ENCODE measurements around the gene ATR.
"Not testable (repeated sequence)": the region's sequence is repeated elsewhere in the genome, so short reads cannot be mapped to it uniquely, and the experiment has no call there.

ATR gene

GRCh38 chr3:142578329-142579223 lies at the start of gene ATR:
TSS of gene ATR (minus strand) at chr3:142578733. CDS start at chr3:142578704, 29 bp downstream.
- DNase-seq (ENCODE audit: low spot score) (peak; percentile 92), FAIRE-seq (no peak)

GRCh38 chr3:142626971-142627370 lies 48.4 kb upstream of the ATR start:
- FAIRE-seq (no peak), DNase-seq (ENCODE audit: low spot score) (no peak)

GRCh38 chr3:142625153-142625440 lies 46.6 kb upstream of the ATR start:
- FAIRE-seq (no peak), DNase-seq (ENCODE audit: low spot score) (no peak)

GRCh38 chr3:142624341-142625152 lies 46.0 kb upstream of the ATR start:
- DNase-seq (ENCODE audit: low spot score) (no peak), FAIRE-seq (no peak)

- no peak for FAIRE-seq
Observed at GRCh38 chr3:142623194-142623593, 44.7 kb upstream of the ATR start.

GRCh38 chr3:142622405-142622804 lies 43.9 kb upstream of the ATR start:
- FAIRE-seq (no peak), DNase-seq (ENCODE audit: low spot score) (no peak)

More at GRCh38 chr3:142623194-142623593, 44.7 kb upstream of the ATR start:
- DNase-seq (ENCODE audit: low spot score), result no peak

- no peak for FAIRE-seq
- DNase-seq (ENCODE audit: low spot score), result peak; percentile 20
Observed at GRCh38 chr3:142618917-142619461, 40.5 kb upstream of the ATR start.

GRCh38 chr3:142615171-142615570 lies 36.6 kb upstream of the ATR start:
- no peak for FAIRE-seq
- DNase-seq (ENCODE audit: low spot score), result no peak

GRCh38 chr3:142614059-142614626 lies 35.6 kb upstream of the ATR start:
- DNase-seq (ENCODE audit: low spot score) (no peak), FAIRE-seq (no peak)

- DNase-seq (ENCODE audit: low spot score), result no peak
- no peak for FAIRE-seq
Observed at GRCh38 chr3:142613491-142613890, 35.0 kb upstream of the ATR start.

GRCh38 chr3:142611206-142611605 lies 32.7 kb upstream of the ATR start:
- no peak for DNase-seq (ENCODE audit: low spot score)
- FAIRE-seq, result no peak

GRCh38 chr3:142609136-142609535 lies 30.6 kb upstream of the ATR start:
- no peak for FAIRE-seq

GRCh38 chr3:142608631-142609030 lies 30.1 kb upstream of the ATR start:
- DNase-seq (ENCODE audit: low spot score), result no peak
- FAIRE-seq, result no peak

More at GRCh38 chr3:142609136-142609535, 30.6 kb upstream of the ATR start:
- DNase-seq (ENCODE audit: low spot score), result no peak

GRCh38 chr3:142604940-142605339 lies 26.4 kb upstream of the ATR start:
- DNase-seq (ENCODE audit: low spot score) (no peak), FAIRE-seq (no peak)

GRCh38 chr3:142603386-142603705 lies 24.8 kb upstream of the ATR start:
- FAIRE-seq; DNase-seq (ENCODE audit: low spot score): not testable (repeated sequence)

GRCh38 chr3:142602619-142603385 lies 24.3 kb upstream of the ATR start:
- DNase-seq (ENCODE audit: low spot score) (no peak), FAIRE-seq (no peak)

- no peak for DNase-seq (ENCODE audit: low spot score)
- no peak for FAIRE-seq
Observed at GRCh38 chr3:142601713-142602112, 23.2 kb upstream of the ATR start.

- FAIRE-seq, result no peak
Observed at GRCh38 chr3:142597906-142598305, 19.4 kb upstream of the ATR start.

GRCh38 chr3:142596726-142597088 lies 18.2 kb upstream of the ATR start:
- DNase-seq (ENCODE audit: low spot score) (no peak), FAIRE-seq (no peak)

More at GRCh38 chr3:142597906-142598305, 19.4 kb upstream of the ATR start:
- no peak for DNase-seq (ENCODE audit: low spot score)

GRCh38 chr3:142595951-142596725 lies 17.6 kb upstream of the ATR start, which contains the start of gene PLS1:
TSS of gene PLS1 (plus strand) at chr3:142596393. CDS start at chr3:142664238, 67,845 bp downstream.
- DNase-seq (ENCODE audit: low spot score), result peak; percentile 89
- no peak for FAIRE-seq

Data from urothelium cell line (cell line).